Liver (tissue), 10 donors: ENCODE results near the gene TWNK. TPM values are rescaled to one million over a fixed set of nuclear protein-coding genes. Genes with fewer than 3 reads are reported as not detected.

ENCODE experiments used
- DNase-seq: peaks from one replicate; pipeline ENCODE4 v3.0.0-alpha.2; 2017; ENCODE audit warnings: low spot score
- H3K27ac ChIP-seq, 2 donors: one replicate each; pipeline ENCODE4 v1.7.0; 2013; ENCODE audit warnings: inconsistent platforms in 2 of 2, low read length in 2 of 2, control low read depth in 1 of 2, low read depth in 1 of 2, mild to moderate bottlenecking in 1 of 2
- H3K27me3 ChIP-seq, 4 donors: one replicate each; pipeline versions ENCODE4 v1.6.1 to v1.7.0; 2013; ENCODE audit warnings: low read length in 3 of 4, inconsistent platforms in 1 of 4, mild to moderate bottlenecking in 1 of 4, moderate library complexity in 1 of 4; ENCODE audit not compliant: control insufficient read depth in 4 of 4, insufficient read depth in 4 of 4
- H3K36me3 ChIP-seq, 4 donors: one replicate each; pipeline versions ENCODE4 v1.6.1 to v1.7.0; 2013; ENCODE audit warnings: low read length in 3 of 4, mild to moderate bottlenecking in 3 of 4, low read depth in 1 of 4, moderate library complexity in 1 of 4; ENCODE audit not compliant: control insufficient read depth in 4 of 4, insufficient read depth in 3 of 4
- H3K4me1 ChIP-seq, 4 donors: one replicate each; pipeline versions ENCODE4 v1.6.1 to v1.7.0; 2013; ENCODE audit warnings: low read length in 3 of 4, mild to moderate bottlenecking in 3 of 4, moderate library complexity in 1 of 4; ENCODE audit not compliant: control insufficient read depth in 4 of 4, insufficient read depth in 4 of 4
- H3K4me3 ChIP-seq, 3 donors: one replicate each; pipeline versions ENCODE4 v1.6.1 to v1.7.0; 2013; ENCODE audit warnings: low read length in 3 of 3, control low read depth in 1 of 3, low read depth in 1 of 3, mild to moderate bottlenecking in 1 of 3
- H3K9ac ChIP-seq, 2 donors: one replicate each; pipeline ENCODE4 v1.7.0; 2013; ENCODE audit warnings: low read length in 2 of 2, mild to moderate bottlenecking in 2 of 2, moderate library complexity in 2 of 2, control low read depth in 1 of 2, low read depth in 1 of 2
- H3K9me3 ChIP-seq, 4 donors: one replicate each; pipeline versions ENCODE4 v1.6.1 to v1.7.0; 2013; ENCODE audit warnings: low read length in 3 of 4; ENCODE audit not compliant: control insufficient read depth in 4 of 4
- EGR1 ChIP-seq, 2 donors: IDR thresholded peaks; 2 replicates each; pipeline ENCODE4 v1.6.1; 2016 to 2018; ENCODE audit warnings: antibody characterized with exemption in 2 of 2, low read depth in 2 of 2
- FOXA1 ChIP-seq: IDR thresholded peaks from 2 replicates; pipeline ENCODE4 v1.6.1; 2016; ENCODE audit warnings: antibody characterized with exemption
- FOXA2 ChIP-seq: IDR thresholded peaks from 2 replicates; pipeline ENCODE4 v1.6.1; 2016; ENCODE audit warnings: antibody characterized with exemption
- HNF4G ChIP-seq: IDR thresholded peaks from 2 replicates; pipeline ENCODE4 v1.6.1; 2016; ENCODE audit warnings: antibody characterized with exemption
- NR2F2 ChIP-seq: IDR thresholded peaks from 2 replicates; pipeline ENCODE4 v1.6.1; 2016; ENCODE audit warnings: antibody characterized with exemption
- RAD21 ChIP-seq, 2 donors: IDR thresholded peaks; 2 replicates each; pipeline ENCODE4 v1.6.1; 2016; ENCODE audit warnings: antibody characterized with exemption in 2 of 2, mild to moderate bottlenecking in 2 of 2
- RXRA ChIP-seq, 2 donors: IDR thresholded peaks; 2 replicates each; pipeline ENCODE4 v1.6.1; 2017 to 2018; ENCODE audit warnings: antibody characterized with exemption in 2 of 2, mild to moderate bottlenecking in 1 of 2
- SP1 ChIP-seq: IDR thresholded peaks from 2 replicates; pipeline ENCODE4 v1.6.1; 2018; ENCODE audit warnings: antibody characterized with exemption, mild to moderate bottlenecking
- YY1 ChIP-seq: IDR thresholded peaks from 2 replicates; pipeline ENCODE4 v1.6.1; 2016; ENCODE audit warnings: antibody characterized with exemption, mild to moderate bottlenecking
- whole genome bisulfite sequencing: extraction: QIAGEN DNeasy Blood & Tissue Kit; methylation state at CpG from one replicate; pipeline ENCODE4 v1.1.7; 2013; 5-methylcytosine and 5-hydroxymethylcytosine counted together
- polyA plus RNA-seq, 2 donors: library from polyadenylated mRNA; stranded (reverse) in 1 of 2; unstranded in 1 of 2; fragments of 200-250 nt in 1 of 2; fragments of >200 nt in 1 of 2; fragmentation: Nextera tagmentation in 1 of 2; extraction: Ambion mirVana in 1 of 2; gene quantifications; one replicate each; pipeline versions ENCODE4 v1.2.1 to v1.2.3, GENCODE V29; 2013 to 2015
- small RNA-seq: library from RNA; depleted of rRNA; stranded (forward); fragments of <200 nt; gene quantifications from one replicate; pipeline ENCODE3, GENCODE V24; 2014
- total RNA-seq, 2 donors: library from RNA; depleted of rRNA; stranded (reverse); fragments of >200 nt; gene quantifications; one replicate each; pipeline ENCODE4 v1.2.3, GENCODE V29; 2014
- TF ChIP-seq, protein P1 (sequence below): fragments of 150-350 bp; IDR thresholded peaks from 2 replicates; pipeline ENCODE4 v1.5.1; 2017; ENCODE audit warnings: improper control_type of control experiment, low read depth, low read length; ENCODE audit not compliant: missing input control
- TF ChIP-seq, protein P2 (sequence below): IDR thresholded peaks from 2 replicates; pipeline ENCODE4 v1.6.1; 2016; ENCODE audit warnings: antibody characterized with exemption
- TF ChIP-seq, protein P3 (sequence below): IDR thresholded peaks from 2 replicates; pipeline ENCODE4 v1.6.1; 2016; ENCODE audit warnings: antibody characterized with exemption
- TF ChIP-seq, protein P4 (sequence below): IDR thresholded peaks from 2 replicates; pipeline ENCODE4 v1.6.1; 2016; ENCODE audit warnings: antibody characterized with exemption
- donor health status: healthy.
- donor health status: healthy.
- donor health status: healthy.
- donor health status: healthy.
- donor health status: healthy.

Gene TWNK
- total and polyA plus RNA-seq, 4 donors, result 1.6 to 6.2 (median 4.4) TPM

DNA sequence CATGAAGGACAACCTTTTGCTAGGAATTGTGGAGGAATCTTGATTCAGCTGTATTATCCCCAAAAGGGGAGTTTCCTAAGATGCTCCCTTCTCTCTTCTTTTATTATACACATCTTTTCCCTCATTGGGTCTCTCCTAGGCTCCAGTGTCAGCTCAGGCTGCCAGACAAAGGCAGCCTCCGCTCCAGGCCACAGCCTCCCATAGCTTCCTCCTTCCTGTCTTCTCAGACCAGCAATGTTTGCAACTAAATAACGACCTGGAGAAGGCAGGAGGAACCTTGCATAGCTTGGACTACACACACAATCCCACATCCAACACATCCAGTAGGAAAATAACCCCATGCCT is 56.0 kb downstream of the TWNK start:
- TF ChIP-seq FOXA1 (no peak), RAD21 (IDR thresholded peaks at IDR 0.05) (no peak), HNF4G (no peak), YY1 (no peak), EGR1 (IDR thresholded peaks at IDR 0.05; ENCODE audit: low read depth in 2 of 2) (no peak), NR2F2 (no peak), SP1 (no peak), FOXA2 (no peak), RXRA (IDR thresholded peaks at IDR 0.05) (no peak)
- TF ChIP-seq, protein P1, sequence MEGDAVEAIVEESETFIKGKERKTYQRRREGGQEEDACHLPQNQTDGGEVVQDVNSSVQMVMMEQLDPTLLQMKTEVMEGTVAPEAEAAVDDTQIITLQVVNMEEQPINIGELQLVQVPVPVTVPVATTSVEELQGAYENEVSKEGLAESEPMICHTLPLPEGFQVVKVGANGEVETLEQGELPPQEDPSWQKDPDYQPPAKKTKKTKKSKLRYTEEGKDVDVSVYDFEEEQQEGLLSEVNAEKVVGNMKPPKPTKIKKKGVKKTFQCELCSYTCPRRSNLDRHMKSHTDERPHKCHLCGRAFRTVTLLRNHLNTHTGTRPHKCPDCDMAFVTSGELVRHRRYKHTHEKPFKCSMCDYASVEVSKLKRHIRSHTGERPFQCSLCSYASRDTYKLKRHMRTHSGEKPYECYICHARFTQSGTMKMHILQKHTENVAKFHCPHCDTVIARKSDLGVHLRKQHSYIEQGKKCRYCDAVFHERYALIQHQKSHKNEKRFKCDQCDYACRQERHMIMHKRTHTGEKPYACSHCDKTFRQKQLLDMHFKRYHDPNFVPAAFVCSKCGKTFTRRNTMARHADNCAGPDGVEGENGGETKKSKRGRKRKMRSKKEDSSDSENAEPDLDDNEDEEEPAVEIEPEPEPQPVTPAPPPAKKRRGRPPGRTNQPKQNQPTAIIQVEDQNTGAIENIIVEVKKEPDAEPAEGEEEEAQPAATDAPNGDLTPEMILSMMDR, result no peak
- TF ChIP-seq, protein P2, sequence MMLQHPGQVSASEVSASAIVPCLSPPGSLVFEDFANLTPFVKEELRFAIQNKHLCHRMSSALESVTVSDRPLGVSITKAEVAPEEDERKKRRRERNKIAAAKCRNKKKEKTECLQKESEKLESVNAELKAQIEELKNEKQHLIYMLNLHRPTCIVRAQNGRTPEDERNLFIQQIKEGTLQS, result no peak
- TF ChIP-seq, protein P3, sequence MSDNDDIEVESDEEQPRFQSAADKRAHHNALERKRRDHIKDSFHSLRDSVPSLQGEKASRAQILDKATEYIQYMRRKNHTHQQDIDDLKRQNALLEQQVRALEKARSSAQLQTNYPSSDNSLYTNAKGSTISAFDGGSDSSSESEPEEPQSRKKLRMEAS, result no peak
- TF ChIP-seq, protein P4, sequence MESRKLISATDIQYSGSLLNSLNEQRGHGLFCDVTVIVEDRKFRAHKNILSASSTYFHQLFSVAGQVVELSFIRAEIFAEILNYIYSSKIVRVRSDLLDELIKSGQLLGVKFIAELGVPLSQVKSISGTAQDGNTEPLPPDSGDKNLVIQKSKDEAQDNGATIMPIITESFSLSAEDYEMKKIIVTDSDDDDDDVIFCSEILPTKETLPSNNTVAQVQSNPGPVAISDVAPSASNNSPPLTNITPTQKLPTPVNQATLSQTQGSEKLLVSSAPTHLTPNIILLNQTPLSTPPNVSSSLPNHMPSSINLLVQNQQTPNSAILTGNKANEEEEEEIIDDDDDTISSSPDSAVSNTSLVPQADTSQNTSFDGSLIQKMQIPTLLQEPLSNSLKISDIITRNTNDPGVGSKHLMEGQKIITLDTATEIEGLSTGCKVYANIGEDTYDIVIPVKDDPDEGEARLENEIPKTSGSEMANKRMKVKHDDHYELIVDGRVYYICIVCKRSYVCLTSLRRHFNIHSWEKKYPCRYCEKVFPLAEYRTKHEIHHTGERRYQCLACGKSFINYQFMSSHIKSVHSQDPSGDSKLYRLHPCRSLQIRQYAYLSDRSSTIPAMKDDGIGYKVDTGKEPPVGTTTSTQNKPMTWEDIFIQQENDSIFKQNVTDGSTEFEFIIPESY, result no peak
- Histone ChIP-seq H3K36me3 (peaks cover 0 to 3% (median 0%) of the 10 kb centered on the region in 4 donors), H3K9ac (peak overlapping the region; percentile 7 to 21), H3K27ac (peak overlapping the region; percentile 73 to 76), H3K27me3 (no peaks in the 10 kb centered on the region), H3K4me1 (peaks cover 2 to 19% (median 10%) of the 10 kb centered on the region in 4 donors), H3K4me3 (peak overlapping the region; percentile 33 to 46 (median 45)), H3K9me3 (no peaks in the 10 kb centered on the region)
- 36% methylated on average over 2 of the region's 2 CpGs for WGBS
- DNase-seq, result no peak

Small RNA genes within 50 kb of the gene (small RNA-seq; reads per million reads assigned to genes)
- not detected for gene MIR608

Other genes with a start within 250 kb of the TWNK start
- not detected for gene PAX2, start 242.0 kb upstream of the TWNK start, total RNA-seq
- not detected for gene PAX2, start 242.0 kb upstream of the TWNK start, polyA plus RNA-seq
- gene SLF2, start 74.6 kb upstream of the TWNK start, total RNA-seq, result 10 to 100 TPM; 17.6 to 18.8 TPM
- gene SLF2, start 74.6 kb upstream of the TWNK start, polyA plus RNA-seq, result 1 to 10 TPM; 4.0 to 6.6 TPM
- 10 to 100 TPM; 13.9 to 20.7 TPM for gene SEMA4G, start 18.0 kb upstream of the TWNK start, total RNA-seq
- 10 to 100 TPM; 39.7 to 56.0 TPM for gene SEMA4G, start 18.0 kb upstream of the TWNK start, polyA plus RNA-seq
- 10 to 100 TPM; 30.5 to 53.3 TPM for gene MRPL43, start within 50 bp of the TWNK start, total RNA-seq
- gene MRPL43, start within 50 bp of the TWNK start, polyA plus RNA-seq, result 10 to 100 TPM; 62.4 to 76.0 TPM
- gene LZTS2, start 12.3 kb downstream of the TWNK start, total RNA-seq, result 10 to 100 TPM in 1 of 2 donors, 1 to 10 TPM in 1; 9.9 to 10.3 TPM
- gene LZTS2, start 12.3 kb downstream of the TWNK start, polyA plus RNA-seq, result 1 to 10 TPM; 2.1 to 9.2 TPM
- gene PDZD7, start 43.6 kb downstream of the TWNK start, total RNA-seq, result under 1 TPM in 1 of 2 donors, not detected in 1; 0.09 TPM
- gene PDZD7, start 43.6 kb downstream of the TWNK start, polyA plus RNA-seq, result under 1 TPM; 0.06 to 0.07 TPM
- 10 to 100 TPM in 1 of 2 donors, 1 to 10 TPM in 1; 8.9 to 11.1 TPM for gene SFXN3, start 43.7 kb downstream of the TWNK start, total RNA-seq
- 1 to 10 TPM; 1.7 to 3.8 TPM for gene SFXN3, start 43.7 kb downstream of the TWNK start, polyA plus RNA-seq
- gene KAZALD1, start 74.4 kb downstream of the TWNK start, total RNA-seq, result 1 to 10 TPM in 1 of 2 donors, under 1 TPM in 1; 0.92 to 1.2 TPM
- gene KAZALD1, start 74.4 kb downstream of the TWNK start, polyA plus RNA-seq, result under 1 TPM; 0.21 to 0.50 TPM
- gene TLX1, start 143.8 kb downstream of the TWNK start, total RNA-seq, result under 1 TPM; 0.33 to 0.79 TPM
- under 1 TPM; 0.06 to 0.28 TPM for gene TLX1, start 143.8 kb downstream of the TWNK start, polyA plus RNA-seq
- gene LBX1, start 241.9 kb downstream of the TWNK start, total RNA-seq, result not detected
- not detected for gene LBX1, start 241.9 kb downstream of the TWNK start, polyA plus RNA-seq